HG02623 (cell line): ENCODE data around the gene SAP130.
"Not testable (repeated sequence)": the region's sequence is repeated elsewhere in the genome, so short reads cannot be mapped to it uniquely, and the experiment has no call there.

Experiments used
- ATAC-seq: cut with Tn5 transposase; IDR thresholded peaks from one replicate; pipeline ENCODE4 v1.9.1; 2021; ENCODE audit warnings: moderate library complexity; ENCODE audit not compliant: unreplicated experiment

SAP130 gene

GRCh38 chr2:127953849-127954248 lies 74.0 kb downstream of the SAP130 start:
- ATAC-seq, result no peak

- no peak for ATAC-seq
Measured at GRCh38 chr2:127953128-127953718, 74.6 kb downstream of the SAP130 start.

GRCh38 chr2:127951026-127951425 lies 76.8 kb downstream of the SAP130 start:
- ATAC-seq, result no peak

GRCh38 chr2:127950264-127950663 lies 77.6 kb downstream of the SAP130 start:
- no peak for ATAC-seq

GRCh38 chr2:127945281-127945680 lies 82.6 kb downstream of the SAP130 start:
- ATAC-seq, result no peak

GRCh38 chr2:127943186-127943585 lies 84.7 kb downstream of the SAP130 start:
- ATAC-seq, result no peak

- no peak for ATAC-seq
Measured at GRCh38 chr2:127942002-127942401, 85.9 kb downstream of the SAP130 start.

GRCh38 chr2:127941461-127941860 lies 86.4 kb downstream of the SAP130 start:
- no peak for ATAC-seq

GRCh38 chr2:127940641-127941040 lies 87.2 kb downstream of the SAP130 start:
- no peak for ATAC-seq

GRCh38 chr2:127935337-127935736 lies 92.5 kb downstream of the SAP130 start:
- no peak for ATAC-seq

- no peak for ATAC-seq
Measured at GRCh38 chr2:127932199-127932876, 95.5 kb downstream of the SAP130 start.

- no peak for ATAC-seq
Measured at GRCh38 chr2:127929449-127929848, 98.4 kb downstream of the SAP130 start.

GRCh38 chr2:127927384-127927783 lies 100.5 kb downstream of the SAP130 start:
- ATAC-seq, result no peak

GRCh38 chr2:127917916-127918315 lies 109.9 kb downstream of the SAP130 start:
- no peak for ATAC-seq

- no peak for ATAC-seq
Measured at GRCh38 chr2:127913808-127914457, 113.9 kb downstream of the SAP130 start.

- ATAC-seq, result no peak
Measured at GRCh38 chr2:127911737-127912136, 116.1 kb downstream of the SAP130 start.

GRCh38 chr2:127910415-127910814 lies 117.4 kb downstream of the SAP130 start:
- ATAC-seq, result no peak

- ATAC-seq, result no peak
Measured at GRCh38 chr2:127909019-127909418, 118.8 kb downstream of the SAP130 start.

- not testable (repeated sequence) for ATAC-seq
Measured at GRCh38 chr2:127907733-127908400, 120.0 kb downstream of the SAP130 start.

GRCh38 chr2:127906206-127906926 lies 121.5 kb downstream of the SAP130 start:
- no peak for ATAC-seq
